HepG2 (cell line): Measurements from ENCODE around the gene BRAT1. TPM values are rescaled to one million over a fixed set of nuclear protein-coding genes. Genes with fewer than 3 reads are reported as not detected.

ENCODE experiments used
- ATAC-seq: fragments of 200-7000 bp; cut with Tn5 transposase; 3 replicates; pipeline ENCODE4 v1.9.1; 2020; ENCODE audit warnings: mild to moderate bottlenecking, moderate library complexity
- BruUV-seq: library from RNA; stranded (reverse); fragments of 400-500 nt; replicated peaks from 2 replicates; lab custom pipeline; 2021; lab: Mats Ljungman, UMichigan
- CTCF ChIA-PET: fragments of 300-600 bp; formaldehyde crosslinking; extraction: SDS; loops from one replicate; lab custom pipeline; 2021; ENCODE audit warnings: low total read pairs, inconsistent platforms, low intra/inter-chr PET ratio; lab: Yijun Ruan, JAX
- POLR2A ChIA-PET: fragments of 350-600 bp; sonication (Branson Sonifier 250); formaldehyde crosslinking; loops from one replicate; lab custom pipeline; 2020; ENCODE audit warnings: antibody characterized with exemption, inconsistent platforms; lab: Yijun Ruan, JAX
- DNase-seq: peaks from one replicate; pipeline ENCODE4 v3.0.0-alpha.2; 2015; ENCODE audit warnings: low spot score
- FAIRE-seq: peaks from 3 replicates; lab custom pipeline; 2011; peaks lifted over from hg19 to GRCh38; lab: Jason Lieb, UNC
- H2AFZ ChIP-seq: one replicate; pipeline ENCODE4 v1.6.1; 2011; ENCODE audit warnings: low read length, inconsistent platforms
- H3K27ac ChIP-seq: fragments of 300-600 bp; 3 replicates; pipeline ENCODE4 v1.8.0; 2011; ENCODE audit warnings: mixed run types, mild to moderate bottlenecking, mixed read lengths, low read length, inconsistent platforms; ENCODE audit not compliant: insufficient read depth; ENCODE audit errors: extremely low read length
- H3K27me3 ChIP-seq, 2 experiments: fragments of 200-600 bp in 1 of 2; 2 replicates in 1 of 2; 3 replicates in 1 of 2; pipeline versions ENCODE4 v1.6.0 to v1.8.0; 2011; ENCODE audit warnings: low read length in 2 of 2, mild to moderate bottlenecking in 2 of 2, moderate library complexity in 2 of 2, inconsistent platforms in 1 of 2; ENCODE audit not compliant: insufficient read depth in 2 of 2, control insufficient read depth in 1 of 2
- H3K36me3 ChIP-seq, 2 experiments: fragments of 200-600 bp in 1 of 2; replicated peaks in 1 of 2; 2 replicates in 1 of 2; 3 replicates in 1 of 2; pipeline versions ENCODE4 v1.5.1 to v1.8.0; 2011; ENCODE audit warnings: low read length in 2 of 2, inconsistent platforms in 1 of 2; ENCODE audit not compliant: insufficient read depth in 2 of 2, control insufficient read depth in 1 of 2
- H3K4me1 ChIP-seq: 2 replicates; pipeline ENCODE4 v1.5.1; 2012; ENCODE audit warnings: low read length, inconsistent platforms; ENCODE audit not compliant: insufficient read depth
- H3K4me2 ChIP-seq: 2 replicates; pipeline ENCODE4 v1.6.0; 2011; ENCODE audit warnings: low read depth, low read length, inconsistent platforms
- H3K4me3 ChIP-seq, 3 experiments: fragments of 200-600 bp in 1 of 3; sonication (generic), shearing (Covaris generic) in 1 of 3; replicated peaks in 1 of 3; 2 replicates each; pipeline ENCODE4 v1.5.1; 2011 to 2016; ENCODE audit warnings: low read length in 3 of 3, inconsistent platforms in 2 of 3, low read depth in 2 of 3, mild to moderate bottlenecking in 2 of 3, control low read depth in 1 of 3, mixed read lengths in 1 of 3; ENCODE audit not compliant: insufficient read depth in 1 of 3
- H3K79me2 ChIP-seq: one replicate; pipeline ENCODE4 v1.6.1; 2011; ENCODE audit warnings: low read length, inconsistent platforms; ENCODE audit not compliant: insufficient read depth
- H3K9ac ChIP-seq: 2 replicates; pipeline ENCODE4 v1.6.0; 2011; ENCODE audit warnings: mild to moderate bottlenecking, low read depth, low read length, inconsistent platforms; ENCODE audit not compliant: insufficient read depth
- H3K9me3 ChIP-seq: 2 replicates; pipeline ENCODE4 v1.5.1; 2012; ENCODE audit warnings: mild to moderate bottlenecking, low read length
- H4K20me1 ChIP-seq: 2 replicates; pipeline ENCODE4 v1.6.0; 2011; ENCODE audit warnings: inconsistent platforms, mild to moderate bottlenecking, low read length, moderate library complexity; ENCODE audit not compliant: insufficient read depth
- AHR ChIP-seq: IDR thresholded peaks from 2 replicates; pipeline ENCODE4 v1.6.1; 2018; ENCODE audit warnings: missing genetic modification reagents, missing compliant biosample characterization
- DPF2 ChIP-seq: sonication (generic); formaldehyde crosslinking; IDR thresholded peaks from 2 replicates; pipeline ENCODE4 v1.4.0; 2020; ENCODE audit warnings: mild to moderate bottlenecking, low read depth, missing genetic modification reagents, borderline replicate concordance
- EEA1 ChIP-seq: sonication (generic); formaldehyde crosslinking; IDR thresholded peaks from 2 replicates; pipeline ENCODE4 v1.5.1; 2020; ENCODE audit warnings: mild to moderate bottlenecking, missing genetic modification reagents, borderline replicate concordance
- ELF3 ChIP-seq: IDR thresholded peaks from 2 replicates; pipeline ENCODE4 v1.6.1; 2016; ENCODE audit warnings: missing genetic modification reagents, missing compliant biosample characterization
- FOSL2 ChIP-seq: sonication (generic); formaldehyde crosslinking; IDR thresholded peaks from 2 replicates; pipeline ENCODE4 v1.4.0; 2020; ENCODE audit warnings: missing genetic modification reagents
- FOXC1 ChIP-seq: sonication (generic); formaldehyde crosslinking; IDR thresholded peaks from 2 replicates; pipeline ENCODE4 v1.8.0; 2022; ENCODE audit warnings: mild to moderate bottlenecking, missing genetic modification reagents, borderline replicate concordance
- HNRNPL ChIP-seq: fragments of 200-400 bp; formaldehyde crosslinking; IDR thresholded peaks from 2 replicates; pipeline ENCODE4 v1.6.1; 2017; ENCODE audit warnings: mild to moderate bottlenecking, low read depth, low read length
- IRF1 ChIP-seq: sonication (generic); formaldehyde crosslinking; IDR thresholded peaks from 2 replicates; pipeline ENCODE4 v1.4.0; 2020; ENCODE audit warnings: low read depth, mild to moderate bottlenecking, missing genetic modification reagents
- JDP2 ChIP-seq: sonication (generic); formaldehyde crosslinking; IDR thresholded peaks from 2 replicates; pipeline ENCODE4 v1.8.1; 2022; ENCODE audit warnings: missing genetic modification reagents, borderline replicate concordance
- JUND ChIP-seq: sonication (generic); formaldehyde crosslinking; IDR thresholded peaks from 2 replicates; pipeline ENCODE4 v1.8.0; 2022; ENCODE audit warnings: mild to moderate bottlenecking, missing genetic modification reagents
- RBAK ChIP-seq: sonication (generic); formaldehyde crosslinking; IDR thresholded peaks from 2 replicates; pipeline ENCODE4 v1.5.1; 2020; ENCODE audit warnings: mild to moderate bottlenecking, missing genetic modification reagents
- RFX3 ChIP-seq: IDR thresholded peaks from 2 replicates; pipeline ENCODE4 v1.6.1; 2016; ENCODE audit warnings: missing biosample characterization, missing genetic modification reagents
- SNAI1 ChIP-seq: sonication (generic); formaldehyde crosslinking; IDR thresholded peaks from 2 replicates; pipeline ENCODE4 v1.5.0; 2020; ENCODE audit warnings: mild to moderate bottlenecking, missing genetic modification reagents, borderline replicate concordance
- TFDP1 ChIP-seq: IDR thresholded peaks from 2 replicates; pipeline ENCODE4 v1.6.1; 2016; ENCODE audit warnings: missing compliant biosample characterization, missing genetic modification reagents, borderline replicate concordance
- ZNF331 ChIP-seq: sonication (generic); formaldehyde crosslinking; IDR thresholded peaks from 2 replicates; pipeline ENCODE4 v1.4.0; 2020; ENCODE audit warnings: missing genetic modification reagents
- ZSCAN9 ChIP-seq: IDR thresholded peaks from 2 replicates; pipeline ENCODE4 v1.6.1; 2016; ENCODE audit warnings: borderline replicate concordance
- WGBS: methylation state at CpG from one replicate; pipeline ENCODE4 v1.1.6; 2017; ENCODE audit warnings: low lambda C conversion rate; 5-methylcytosine and 5-hydroxymethylcytosine counted together
- in situ Hi-C: cut with HindIII; loops from 2 replicates; pipeline ENCODE4 v1.10.0; 2017; ENCODE audit warnings: low pct_unique_long_range_greater_than_20kb; ENCODE audit not compliant: extremely low pct_ligation_motif_present
- intact Hi-C: fragments of 100-400 bp; cut with micrococcal nuclease; formaldehyde crosslinking; loops from one replicate; pipeline ENCODE4 v1.10.0; 2022; ENCODE audit not compliant: unreplicated experiment
- polyA plus RNA-seq, 8 experiments: library from polyadenylated mRNA; depleted of rRNA in 3 of 8; stranded (reverse) in 7 of 8; unstranded in 1 of 8; fragments of >200 nt; fragmentation: Illumina TruSeq in 4 of 8; extraction: Trizol in 4 of 8; gene quantifications; 2 replicates each; pipeline versions ENCODE4 v1.2.1 to v1.2.3, GENCODE V29; 2011 to 2016; ENCODE audit warnings: low read depth in 4 of 8, missing spikeins in 1 of 8, mixed read lengths in 1 of 8; ENCODE audit not compliant: insufficient read depth in 1 of 8
- total RNA-seq, 5 experiments: library from RNA; depleted of rRNA; stranded (reverse); fragments of >200 nt; fragmentation: Illumina TruSeq; extraction: Trizol; gene quantifications; 2 replicates each; pipeline ENCODE4 v1.2.3, GENCODE V29; 2016; ENCODE audit warnings: low read depth in 1 of 5

BRAT1 gene
- total and polyA plus RNA-seq, 2 of the 13 experiments (the other 11 are each of a cell fraction or from before 2014, with no cell fraction given) = 10.2 to 20.3 TPM

- TF ChIP-seq DPF2 (CRISPR knock-in tag) (no peak), HNRNPL (0 out of 2 replicates have a peak, but pooled peaks have one; percentile 28)
- H3K36me3 ChIP-seq = no peaks in the 10 kb centered on the region
- no peak for ATAC-seq
- CTCF ChIA-PET = no interaction called here
- no peaks in the 10 kb centered on the region for H4K20me1 ChIP-seq
- in situ Hi-C loops = no loop called here
- H3K4me3 ChIP-seq = no peak overlapping the region
- no peaks in the 10 kb centered on the region for H3K79me2 ChIP-seq
- no TSS peak for BruUV-seq
- 85% methylated on average over 29 of the region's 35 CpGs for WGBS
- H3K9ac ChIP-seq = no peak overlapping the region
- 0 out of 5 replicates have a peak, but pooled peaks cover 0 to 6% of the 10 kb centered on the region in 2 experiments for H3K27me3 ChIP-seq
- H3K9me3 ChIP-seq = no peaks in the 10 kb centered on the region
- intact Hi-C loops = no loop called here
- POLR2A ChIA-PET = no interaction called here
- no peak overlapping the region for H3K4me2 ChIP-seq
- no peak overlapping the region for H2AFZ ChIP-seq
- peaks cover 14% of the 10 kb centered on the region for H3K4me1 ChIP-seq
- DNase-seq = no peak
- no peak overlapping the region for H3K27ac ChIP-seq
- FAIRE-seq = no peak
Observed at GRCh38 chr7:2603044-2603965, 48.0 kb upstream of the BRAT1 start.

GRCh38 chr7:2602406-2603043, 47.2 kb upstream of the BRAT1 start:
- FAIRE-seq = no peak
- no peak for ATAC-seq
- TF ChIP-seq JUND (CRISPR knock-in tag) (no peak), ZNF331 (CRISPR knock-in tag) (no peak), SNAI1 (CRISPR knock-in tag) (no peak), ZSCAN9 (CRISPR knock-in tag) (no peak), IRF1 (CRISPR knock-in tag) (no peak), RBAK (no peak), AHR (CRISPR knock-in tag) (no peak), EEA1 (no peak), FOSL2 (CRISPR knock-in tag) (no peak), RFX3 (CRISPR knock-in tag) (no peak), ELF3 (no peak), JDP2 (CRISPR knock-in tag) (no peak), TFDP1 (no peak), FOXC1 (CRISPR knock-in tag) (no peak)

More at GRCh38 chr7:2602406-2603043, 47.2 kb upstream of the BRAT1 start:
- DNase-seq = no peak
- intact Hi-C loops = no loop called here
- H3K27me3 ChIP-seq = no peaks in the 10 kb centered on the region
- H3K4me3 ChIP-seq = no peak overlapping the region
- 85% methylated on average over 7 of the region's 19 CpGs for WGBS
- H3K4me2 ChIP-seq = no peak overlapping the region
- no peak overlapping the region for H3K27ac ChIP-seq
- POLR2A ChIA-PET = interaction anchor here (0.6 kb wide), 1 partner anchor 13 kb away, joined by 3 read pairs; no protein-coding TSS in a partner anchor
- peaks cover 6% of the 10 kb centered on the region; the same call in 1 of the 2 replicates for H3K4me1 ChIP-seq
- no peaks in the 10 kb centered on the region for H3K9me3 ChIP-seq
- no peaks in the 10 kb centered on the region for H4K20me1 ChIP-seq
- CTCF ChIA-PET = no interaction called here
- H3K79me2 ChIP-seq = no peaks in the 10 kb centered on the region
- in situ Hi-C loops = no loop called here
- no peak overlapping the region for H2AFZ ChIP-seq
- no TSS peak for BruUV-seq
- no peak overlapping the region for H3K9ac ChIP-seq
- no peaks in the 10 kb centered on the region for H3K36me3 ChIP-seq
